ENCODE results near the gene SC5D.

DNA sequence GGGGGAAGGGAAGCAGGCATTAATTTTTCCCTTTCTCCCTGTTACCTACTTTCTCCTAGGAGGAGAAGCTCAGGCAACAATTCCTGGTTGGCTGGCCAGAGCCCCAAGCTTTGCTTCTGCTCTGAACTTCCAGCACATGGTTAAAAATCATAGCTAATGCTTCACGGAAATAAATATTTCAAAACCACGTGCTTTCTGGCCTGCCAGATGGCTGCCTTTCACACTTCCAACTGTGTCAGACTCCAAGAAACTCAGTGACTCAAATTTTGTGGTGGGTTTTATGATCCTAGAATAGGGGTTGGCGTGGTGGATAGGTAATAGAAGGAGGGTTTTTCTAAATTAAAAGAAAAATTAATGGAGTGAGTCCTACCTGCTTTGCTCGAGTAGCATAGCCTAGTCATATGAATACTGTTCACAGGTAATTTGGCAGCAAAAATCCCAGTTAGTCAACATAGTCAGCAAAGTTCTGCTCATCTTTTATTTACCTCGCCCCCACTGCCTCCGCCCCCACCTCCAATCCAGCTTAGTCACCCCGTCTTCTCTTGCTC lies 58.6 kb downstream of the SC5D start:
- no peak for TF ChIP-seq CTCF (conservative IDR thresholded peaks at IDR 0.05; ENCODE audit: low read depth, low read length)
- TF ChIP-seq EZH2phosphoT487 (IDR thresholded peaks at IDR 0.05; ENCODE audit: borderline replicate concordance, low read length): no peak

Measured in PC-3 (cell line).